GM12891 (cell line): ENCODE measurements around the gene TBC1D2.

Experiments
- PAX5 ChIP-seq: IDR thresholded peaks from 2 replicates; pipeline ENCODE4 v1.6.1; 2011; ENCODE audit warnings: low read length, moderate library complexity, mild to moderate bottlenecking; ENCODE audit not compliant: insufficient read depth, severe bottlenecking
- POLR2A ChIP-seq: IDR thresholded peaks from 2 replicates; pipeline ENCODE4 v1.6.1; 2011; ENCODE audit warnings: low read depth, low read length, control low read depth
- POLR2AphosphoS5 ChIP-seq: IDR thresholded peaks from 2 replicates; pipeline ENCODE4 v1.6.1; 2011; ENCODE audit warnings: low read depth, low read length, control low read depth
- POU2F2 ChIP-seq: IDR thresholded peaks from 2 replicates; pipeline ENCODE4 v1.6.1; 2011; ENCODE audit warnings: low read depth, mild to moderate bottlenecking, control low read depth, low read length, moderate library complexity
- SPI1 ChIP-seq: IDR thresholded peaks from 2 replicates; pipeline ENCODE4 v1.6.1; 2011; ENCODE audit warnings: low read depth, low read length, control low read depth
- TAF1 ChIP-seq: IDR thresholded peaks from 2 replicates; pipeline ENCODE4 v1.6.1; 2011; ENCODE audit warnings: low read depth, low read length, control low read depth

DNA sequence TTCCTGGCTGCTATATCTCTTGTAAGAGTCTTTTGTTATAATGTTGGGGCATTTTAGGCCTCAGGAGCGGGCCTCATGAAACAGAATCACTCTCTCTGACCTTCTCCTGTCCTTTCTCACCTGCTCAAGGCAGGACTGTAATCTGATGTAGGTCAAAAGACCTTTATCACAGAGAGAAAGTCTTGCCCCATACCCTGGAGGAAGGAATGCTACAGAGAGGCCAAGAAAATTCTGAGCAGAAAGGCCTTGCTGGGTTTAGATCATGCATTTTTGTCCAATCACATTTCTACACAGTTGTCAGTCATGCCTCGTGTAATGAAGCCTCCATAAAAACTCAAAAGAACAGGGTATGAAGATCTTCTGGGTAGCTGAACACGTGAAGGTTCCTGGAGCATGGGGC, 45.2 kb upstream of the TBC1D2 start:
- TF ChIP-seq POLR2AphosphoS5, result no peak
- no peak for TF ChIP-seq POLR2A
- no peak for TF ChIP-seq TAF1
- no peak for TF ChIP-seq SPI1
- TF ChIP-seq PAX5, result no peak
- TF ChIP-seq POU2F2, result no peak
